Measurements from ENCODE around the gene CRISPLD2.

The CRISPLD2 gene

GRCh38 chr16:84803146-84803545 lies 16.6 kb upstream of the CRISPLD2 start:
- no peak for DNase-seq

GRCh38 chr16:84804326-84804725 lies 15.5 kb upstream of the CRISPLD2 start:
- no peak for DNase-seq

GRCh38 chr16:84806256-84806889 lies 13.4 kb upstream of the CRISPLD2 start:
- DNase-seq: peak; percentile 47

GRCh38 chr16:84806890-84807258 lies 12.9 kb upstream of the CRISPLD2 start:
- DNase-seq: no peak

GRCh38 chr16:84807776-84808175 lies 12.0 kb upstream of the CRISPLD2 start:
- no peak for DNase-seq

GRCh38 chr16:84808826-84809225 lies 11.0 kb upstream of the CRISPLD2 start:
- DNase-seq: no peak

- DNase-seq: no peak
These were observed 9.1 kb upstream of the CRISPLD2 start for GRCh38 chr16:84810518-84811273.

- DNase-seq: no peak
These were observed 8.3 kb upstream of the CRISPLD2 start for GRCh38 chr16:84811529-84811928.

- no peak for DNase-seq
These were observed 6.4 kb upstream of the CRISPLD2 start for GRCh38 chr16:84813141-84813934.

GRCh38 chr16:84815462-84815861 lies 4.3 kb upstream of the CRISPLD2 start:
- DNase-seq: no peak

- DNase-seq: no peak
These were observed 3.8 kb upstream of the CRISPLD2 start for GRCh38 chr16:84816023-84816422.

- DNase-seq: no peak
These were observed 3.3 kb upstream of the CRISPLD2 start for GRCh38 chr16:84816485-84816884.

- DNase-seq: no peak
These were observed 2.6 kb upstream of the CRISPLD2 start for GRCh38 chr16:84817206-84817605.

GRCh38 chr16:84817613-84818012 lies 2.2 kb upstream of the CRISPLD2 start:
- no peak for DNase-seq

GRCh38 chr16:84818133-84818532 lies 1.7 kb upstream of the CRISPLD2 start:
- no peak for DNase-seq

GRCh38 chr16:84818989-84819643 lies 669 bp upstream of the CRISPLD2 start:
- DNase-seq: no peak

GRCh38 chr16:84820305-84820684 lies 510 bp downstream of the CRISPLD2 start:
- no peak for DNase-seq

GRCh38 chr16:84820771-84821170 lies 986 bp downstream of the CRISPLD2 start:
- DNase-seq: no peak

GRCh38 chr16:84821179-84821578 lies 1.4 kb downstream of the CRISPLD2 start:
- no peak for DNase-seq

GRCh38 chr16:84821728-84822689 lies 2.2 kb downstream of the CRISPLD2 start:
- DNase-seq: no peak

- no peak for DNase-seq
These were observed 3.2 kb downstream of the CRISPLD2 start for GRCh38 chr16:84822990-84823389.

- no peak for DNase-seq
These were observed 3.7 kb downstream of the CRISPLD2 start for GRCh38 chr16:84823484-84823883.
